HEK293 (cell line): ENCODE data around the gene ITGAL.
"Not testable (repeated sequence)": the region's sequence is repeated elsewhere in the genome, so short reads cannot be mapped to it uniquely, and the experiment has no call there.

Source experiments
- TCF7L2 ChIP-seq: IDR thresholded peaks from 2 replicates; pipeline ENCODE4 v1.6.1; 2011; ENCODE audit warnings: low read depth, mild to moderate bottlenecking, inconsistent platforms, low read length, moderate library complexity, borderline replicate concordance
- ZBTB1 ChIP-seq: fragments of 450-650 bp; formaldehyde crosslinking; IDR thresholded peaks from 2 replicates; pipeline ENCODE4 v1.5.1; 2016; ENCODE audit warnings: missing biosample characterization, missing genetic modification characterization
- ZNF830 ChIP-seq: fragments of 450-650 bp; IDR thresholded peaks from 2 replicates; pipeline ENCODE4 v1.5.0; 2018; ENCODE audit warnings: missing biosample characterization, missing genetic modification characterization, low read depth, mild to moderate bottlenecking, moderate library complexity

- TF ChIP-seq TCF7L2; ZNF830 (tag by site-specific recombination); ZBTB1 (tag by site-specific recombination): not testable (repeated sequence)
Observed at GRCh38 chr16:30522702-30523463, 50.3 kb downstream of the ITGAL start.
